ENCODE results near the gene CDCA4. TPM values are rescaled to one million over a fixed set of nuclear protein-coding genes. Genes with fewer than 3 reads are reported as not detected.

The CDCA4 gene
- total RNA-seq, 6 experiments from 2014 or later, result 11.6 to 20.3 (median 18.4) TPM

DNA sequence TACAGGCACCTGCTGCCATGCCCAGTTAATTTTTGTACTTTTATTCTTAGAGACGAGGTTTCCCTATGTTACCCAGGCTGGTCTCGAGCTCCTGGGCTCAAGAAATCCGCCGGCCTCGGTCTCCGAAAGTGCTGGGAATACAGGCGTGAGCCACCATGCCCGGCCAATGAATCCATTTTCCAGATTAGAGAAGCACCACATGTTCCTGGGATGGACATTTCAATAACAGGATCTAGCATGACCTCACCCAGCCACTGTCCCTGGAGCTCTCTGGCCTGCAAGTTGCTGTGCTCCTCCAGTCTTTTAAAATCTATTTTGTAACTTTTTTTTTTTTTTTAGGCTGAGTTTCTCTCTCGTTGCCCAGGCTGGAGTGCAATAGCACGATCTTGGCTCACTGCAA is 42.2 kb upstream of the CDCA4 start:
- Mint-ChIP-seq H3K4me3 (no peak overlapping the region), H3K4me1 (ENCODE audit: low read depth) (peaks cover 8% of the 10 kb centered on the region), H3K27ac (no peak overlapping the region), H3K36me3 (ENCODE audit: low read depth) (no peaks in the 10 kb centered on the region), H3K9me3 (no peaks in the 10 kb centered on the region), H3K27me3 (ENCODE audit: insufficient read depth) (peaks cover 4% of the 10 kb centered on the region)
- TF ChIP-seq, protein P1, sequence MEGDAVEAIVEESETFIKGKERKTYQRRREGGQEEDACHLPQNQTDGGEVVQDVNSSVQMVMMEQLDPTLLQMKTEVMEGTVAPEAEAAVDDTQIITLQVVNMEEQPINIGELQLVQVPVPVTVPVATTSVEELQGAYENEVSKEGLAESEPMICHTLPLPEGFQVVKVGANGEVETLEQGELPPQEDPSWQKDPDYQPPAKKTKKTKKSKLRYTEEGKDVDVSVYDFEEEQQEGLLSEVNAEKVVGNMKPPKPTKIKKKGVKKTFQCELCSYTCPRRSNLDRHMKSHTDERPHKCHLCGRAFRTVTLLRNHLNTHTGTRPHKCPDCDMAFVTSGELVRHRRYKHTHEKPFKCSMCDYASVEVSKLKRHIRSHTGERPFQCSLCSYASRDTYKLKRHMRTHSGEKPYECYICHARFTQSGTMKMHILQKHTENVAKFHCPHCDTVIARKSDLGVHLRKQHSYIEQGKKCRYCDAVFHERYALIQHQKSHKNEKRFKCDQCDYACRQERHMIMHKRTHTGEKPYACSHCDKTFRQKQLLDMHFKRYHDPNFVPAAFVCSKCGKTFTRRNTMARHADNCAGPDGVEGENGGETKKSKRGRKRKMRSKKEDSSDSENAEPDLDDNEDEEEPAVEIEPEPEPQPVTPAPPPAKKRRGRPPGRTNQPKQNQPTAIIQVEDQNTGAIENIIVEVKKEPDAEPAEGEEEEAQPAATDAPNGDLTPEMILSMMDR (IDR thresholded peaks at IDR 0.05), result no peak
- no peak for DNase-seq

DNA sequence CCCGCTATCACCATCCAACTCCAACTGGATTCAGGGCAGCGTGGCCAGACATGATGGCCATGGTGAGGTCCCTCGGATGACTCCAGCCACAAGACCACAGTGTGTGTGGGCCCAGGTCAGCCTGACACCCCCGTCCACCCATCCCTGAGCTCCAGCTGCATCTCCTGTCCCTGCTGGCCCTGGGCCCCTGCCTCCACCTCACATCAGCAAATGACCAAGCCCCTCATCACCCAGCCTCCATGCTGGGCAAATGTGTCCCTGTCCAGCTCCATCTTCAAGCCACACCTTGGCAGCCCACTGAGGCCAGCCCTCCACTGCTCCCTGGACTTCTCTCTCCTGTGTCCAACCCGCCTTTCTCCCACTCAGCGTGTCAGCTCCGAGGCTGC is 41.2 kb upstream of the CDCA4 start:
- no peak overlapping the region for H3K4me3 Mint-ChIP-seq
- TF ChIP-seq, protein P1 (IDR thresholded peaks at IDR 0.05), result no peak
- no peak for DNase-seq
- no peak overlapping the region for H3K27ac Mint-ChIP-seq
- H3K27me3 Mint-ChIP-seq (ENCODE audit: insufficient read depth), result peaks cover 4% of the 10 kb centered on the region
- peaks cover 1% of the 10 kb centered on the region for H3K4me1 Mint-ChIP-seq (ENCODE audit: low read depth)
- no peaks in the 10 kb centered on the region for H3K9me3 Mint-ChIP-seq
- no peaks in the 10 kb centered on the region for H3K36me3 Mint-ChIP-seq (ENCODE audit: low read depth)

DNA sequence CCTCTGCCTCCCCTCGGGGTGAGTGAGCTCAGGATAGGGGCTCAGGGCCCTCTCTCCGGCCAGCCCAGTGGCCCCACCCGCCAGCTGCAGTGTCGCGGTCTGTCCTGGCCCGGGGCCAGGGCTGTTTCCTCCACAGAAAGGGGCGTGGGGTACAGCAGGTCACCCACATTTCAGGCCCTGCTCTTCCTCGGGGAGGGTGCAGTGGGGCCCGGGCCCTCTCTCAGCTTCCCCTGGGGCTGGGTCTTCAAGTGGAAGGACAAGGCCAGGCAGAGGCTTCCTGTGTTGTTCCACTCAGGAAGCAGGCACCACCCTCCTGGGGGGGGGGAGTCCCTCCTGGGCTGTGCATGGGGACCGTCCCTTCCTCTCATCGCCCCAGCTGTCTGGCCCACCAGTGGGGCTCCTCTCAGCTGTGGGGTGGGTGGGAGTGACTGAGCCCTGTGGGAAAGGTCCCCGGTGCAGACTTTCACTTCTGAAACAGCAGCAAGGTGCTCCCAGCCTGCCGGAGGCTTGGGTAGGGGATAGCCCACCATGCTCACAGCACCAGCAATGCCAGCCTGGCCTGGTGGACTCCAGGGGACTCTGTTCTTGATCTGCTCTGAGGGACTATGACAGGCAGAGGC is 40.7 kb upstream of the CDCA4 start:
- TF ChIP-seq, protein P1 (IDR thresholded peaks at IDR 0.05), result no peak
- no peak for DNase-seq
- H3K27me3 Mint-ChIP-seq (ENCODE audit: insufficient read depth), result peaks cover 4% of the 10 kb centered on the region

DNA sequence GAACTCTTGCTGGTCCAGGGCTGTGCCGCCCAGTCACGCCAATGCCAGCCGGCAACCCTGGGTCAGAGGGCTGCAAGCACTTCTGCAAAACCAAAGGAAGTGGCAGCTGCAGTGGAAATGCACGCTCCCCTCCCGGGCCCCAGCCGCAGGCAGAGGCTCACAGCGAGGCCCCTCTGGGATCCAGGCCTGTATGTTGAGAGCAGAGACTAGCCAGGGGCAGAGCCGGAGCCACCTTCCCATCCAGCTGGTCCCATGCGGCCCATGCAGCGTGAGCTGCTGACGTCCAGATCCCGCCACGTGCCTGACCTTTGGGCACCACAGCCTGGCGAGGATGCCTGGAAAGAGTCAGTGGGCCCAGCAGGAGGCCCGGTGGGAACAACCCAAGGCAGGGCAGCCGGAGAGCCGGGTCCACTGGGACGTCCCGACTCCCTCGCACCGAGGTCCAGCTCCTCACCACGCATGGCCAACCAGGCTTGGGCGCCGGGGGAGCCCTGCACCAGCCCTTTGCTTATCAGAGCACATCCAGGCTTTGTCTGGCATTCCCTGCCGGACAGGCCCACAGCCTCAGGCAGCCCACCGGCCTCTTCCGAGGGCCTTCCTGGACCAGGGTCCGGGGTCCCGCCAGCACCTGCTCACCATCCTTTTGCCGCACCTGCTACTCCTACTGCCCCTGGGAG is 40.0 kb upstream of the CDCA4 start:
- Mint-ChIP-seq H3K27me3 (ENCODE audit: insufficient read depth) (peaks cover 4% of the 10 kb centered on the region), H3K27ac (no peak overlapping the region), H3K4me1 (ENCODE audit: low read depth) (no peaks in the 10 kb centered on the region), H3K9me3 (no peaks in the 10 kb centered on the region), H3K4me3 (no peak overlapping the region), H3K36me3 (ENCODE audit: low read depth) (no peaks in the 10 kb centered on the region)
- DNase-seq, result no peak
- TF ChIP-seq, protein P1 (IDR thresholded peaks at IDR 0.05), result no peak

More for the DNA sequence above, 40.7 kb upstream of the CDCA4 start:
- no peaks in the 10 kb centered on the region for H3K4me1 Mint-ChIP-seq (ENCODE audit: low read depth)
- no peaks in the 10 kb centered on the region for H3K9me3 Mint-ChIP-seq
- no peak overlapping the region for H3K4me3 Mint-ChIP-seq
- H3K27ac Mint-ChIP-seq, result no peak overlapping the region
- H3K36me3 Mint-ChIP-seq (ENCODE audit: low read depth), result no peaks in the 10 kb centered on the region

DNA sequence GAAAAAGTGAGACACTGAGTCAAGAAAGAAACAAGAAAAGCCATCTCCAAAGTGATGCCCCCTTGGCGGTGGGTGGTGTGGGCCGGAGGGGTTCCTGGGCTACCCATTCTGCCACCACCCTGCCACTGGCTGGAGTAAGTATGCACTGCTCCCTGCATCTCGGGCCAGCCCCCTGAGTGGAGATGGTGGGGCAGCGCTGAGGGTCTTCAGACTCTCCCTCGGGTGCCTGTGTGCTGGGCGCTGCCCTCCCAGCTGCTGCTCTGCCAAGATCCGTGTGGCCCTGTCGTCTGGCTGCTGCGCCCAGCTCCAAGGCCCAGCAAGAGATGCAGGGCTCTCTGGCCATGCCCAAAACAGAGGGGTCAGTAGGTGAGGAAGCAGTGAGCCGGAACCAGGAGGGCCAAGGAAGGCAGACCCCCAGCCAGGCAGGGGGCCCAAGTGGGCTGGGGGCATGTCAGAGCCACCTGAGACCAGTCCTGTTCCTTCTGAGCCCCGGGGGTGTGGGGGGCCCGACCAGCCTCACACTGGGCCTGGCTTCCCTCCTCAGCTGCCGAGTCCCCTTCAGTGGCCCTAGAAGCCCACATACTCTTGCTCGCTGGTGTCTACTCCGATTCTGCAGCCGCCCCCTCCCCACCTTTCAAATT is 39.2 kb upstream of the CDCA4 start:
- TF ChIP-seq, protein P1 (IDR thresholded peaks at IDR 0.05), result no peak
- peaks cover 4% of the 10 kb centered on the region for H3K27me3 Mint-ChIP-seq (ENCODE audit: insufficient read depth)
- no peak for DNase-seq
- H3K36me3 Mint-ChIP-seq (ENCODE audit: low read depth), result no peaks in the 10 kb centered on the region
- no peaks in the 10 kb centered on the region for H3K4me1 Mint-ChIP-seq (ENCODE audit: low read depth)
- no peaks in the 10 kb centered on the region for H3K9me3 Mint-ChIP-seq
- no peak overlapping the region for H3K27ac Mint-ChIP-seq
- H3K4me3 Mint-ChIP-seq, result no peak overlapping the region
